ENCODE results near the gene ZC3HAV1. TPM values are rescaled to one million over a fixed set of nuclear protein-coding genes. Genes with fewer than 3 reads are reported as not detected.

Gene ZC3HAV1
- total and polyA plus RNA-seq, 9 of the 15 experiments (the other 6 are each of a cell fraction or from before 2014, with no cell fraction given), result 11.9 to 40.5 (median 23.9) TPM

GRCh38 chr7:139092090-139092796 is 17.3 kb downstream of the ZC3HAV1 start (continued):
- TF ChIP-seq ARID3B (CRISPR knock-in tag; IDR thresholded peaks at IDR 0.05; ENCODE audit: borderline replicate concordance) (peak; percentile 98), NFIX (CRISPR knock-in tag; IDR thresholded peaks at IDR 0.05; ENCODE audit: low read depth) (peak; percentile 72), POLR2A (conservative IDR thresholded peaks at IDR 0.05) (no peak), ZFPM2 (CRISPR knock-in tag; IDR thresholded peaks at IDR 0.05) (no peak), ZNF239 (CRISPR knock-in tag; IDR thresholded peaks at IDR 0.05) (peak; percentile 95), ZC3H11A (IDR thresholded peaks at IDR 0.05; ENCODE audit: low read depth, low read length) (no peak), PRPF4 (IDR thresholded peaks at IDR 0.05; ENCODE audit: insufficient read depth, low read depth, low read length, poor library complexity, severe bottlenecking) (no peak), ZBTB7A (IDR thresholded peaks at IDR 0.05; ENCODE audit: borderline replicate concordance, control insufficient read depth, low read depth, low read length) (no peak), PYGO2 (tag; IDR thresholded peaks at IDR 0.05) (peak; percentile 96), ZFP30 (CRISPR knock-in tag; IDR thresholded peaks at IDR 0.05; ENCODE audit: borderline replicate concordance) (no peak), ZBTB8A (IDR thresholded peaks at IDR 0.05; ENCODE audit: partially characterized antibody) (no peak), SPI1 (IDR thresholded peaks at IDR 0.05; ENCODE audit: borderline replicate concordance, low read depth, low read length) (peak; percentile 95), SIRT6 (IDR thresholded peaks at IDR 0.05; ENCODE audit: low read depth, low read length) (no peak), ZKSCAN1 (IDR thresholded peaks at IDR 0.05; ENCODE audit: low read depth, low read length) (no peak), SIN3B (IDR thresholded peaks at IDR 0.05; ENCODE audit: low read depth) (no peak), PHF21A (IDR thresholded peaks at IDR 0.05; ENCODE audit: borderline replicate concordance, low read depth) (no peak), ZNF174 (CRISPR knock-in tag; IDR thresholded peaks at IDR 0.05) (peak; percentile 95), TEAD1 (CRISPR knock-in tag; IDR thresholded peaks at IDR 0.05) (peak in 1 of 2 experiments; percentile 99; a peak in 3 of 4 replicates), TAF1 (IDR thresholded peaks at IDR 0.05; ENCODE audit: control insufficient read depth, extremely low read depth, insufficient read depth, low read length, severe bottlenecking) (no peak), ZNF780A (CRISPR knock-in tag; IDR thresholded peaks at IDR 0.05) (peak; percentile 71; the same call in 1 of the 2 replicates), EGR1 (conservative IDR thresholded peaks at IDR 0.05) (no peak), ELF1 (tag; IDR thresholded peaks at IDR 0.05) (no peak), NKRF (IDR thresholded peaks at IDR 0.05; ENCODE audit: borderline replicate concordance) (no peak), SFPQ (IDR thresholded peaks at IDR 0.05; ENCODE audit: low read depth, low read length) (no peak)

All from K562 (cell line).